SH-SY5Y (cell line): Measurements from ENCODE around the gene TSSK6.

Experiments used
- GATA2 ChIP-seq: IDR thresholded peaks from 2 replicates; pipeline ENCODE4 v1.6.1; 2011; ENCODE audit warnings: mild to moderate bottlenecking, low read depth, low read length
- GATA3 ChIP-seq: IDR thresholded peaks from 2 replicates; pipeline ENCODE4 v1.6.1; 2011; ENCODE audit warnings: low read depth, mild to moderate bottlenecking, low read length, moderate library complexity

Gene TSSK6

DNA sequence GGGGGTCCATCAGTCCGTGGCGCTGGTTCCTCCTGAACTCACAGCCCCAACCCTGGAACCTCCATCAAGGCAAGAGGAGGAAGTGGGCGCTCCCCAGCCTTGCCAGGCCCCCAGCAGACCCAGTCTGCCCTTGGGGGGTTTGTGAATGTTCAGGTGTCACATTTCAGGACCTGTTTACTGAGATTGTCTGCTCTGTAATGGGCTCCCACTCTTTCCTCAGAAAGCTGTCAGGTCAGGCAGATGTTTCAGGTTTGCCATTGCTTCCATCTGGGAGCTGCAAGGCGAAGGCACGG, 29.4 kb downstream of the TSSK6 start:
- TF ChIP-seq GATA2, result no peak
- TF ChIP-seq GATA3, result no peak

DNA sequence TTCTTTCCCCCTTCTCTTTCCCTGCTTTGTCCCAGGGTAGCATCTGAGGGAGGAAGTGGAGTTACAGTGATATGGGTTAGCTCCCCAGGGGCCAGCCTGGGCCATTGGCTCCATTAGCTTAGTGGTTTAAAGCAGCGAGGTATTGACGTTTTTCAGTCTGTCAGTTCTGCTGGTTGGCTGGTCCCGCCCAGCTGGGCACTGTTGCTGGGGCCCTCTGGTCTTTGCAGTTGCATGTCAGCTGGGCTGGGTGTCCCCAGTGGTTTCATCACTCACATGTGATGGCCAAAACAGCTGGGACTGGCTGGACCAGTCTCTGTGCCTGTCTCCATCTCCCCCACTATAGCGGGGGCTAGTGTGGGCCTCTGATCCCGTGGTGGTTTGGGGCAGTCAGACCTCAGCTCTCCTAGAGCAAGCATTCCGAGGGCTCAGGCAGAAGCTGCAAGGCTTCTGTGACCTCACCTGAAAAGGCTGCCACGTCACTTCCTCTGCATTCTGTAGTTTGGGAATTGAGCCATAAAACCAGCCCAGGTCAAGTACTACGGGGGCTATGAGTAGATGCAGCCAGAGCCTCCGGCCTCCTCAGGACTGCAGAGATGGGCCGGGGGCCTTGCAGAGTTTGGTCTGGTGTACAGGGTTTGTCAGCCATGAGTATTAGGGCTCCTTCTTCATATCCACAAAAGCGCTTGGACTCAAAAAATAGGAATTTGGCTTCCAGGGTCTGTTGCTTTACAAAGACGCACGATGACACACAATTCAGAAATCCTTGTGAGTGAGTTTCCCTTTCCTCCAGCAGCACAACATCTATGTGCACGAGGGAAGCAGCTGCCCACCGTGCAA, 30.0 kb downstream of the TSSK6 start:
- no peak for TF ChIP-seq GATA2
- no peak for TF ChIP-seq GATA3

DNA sequence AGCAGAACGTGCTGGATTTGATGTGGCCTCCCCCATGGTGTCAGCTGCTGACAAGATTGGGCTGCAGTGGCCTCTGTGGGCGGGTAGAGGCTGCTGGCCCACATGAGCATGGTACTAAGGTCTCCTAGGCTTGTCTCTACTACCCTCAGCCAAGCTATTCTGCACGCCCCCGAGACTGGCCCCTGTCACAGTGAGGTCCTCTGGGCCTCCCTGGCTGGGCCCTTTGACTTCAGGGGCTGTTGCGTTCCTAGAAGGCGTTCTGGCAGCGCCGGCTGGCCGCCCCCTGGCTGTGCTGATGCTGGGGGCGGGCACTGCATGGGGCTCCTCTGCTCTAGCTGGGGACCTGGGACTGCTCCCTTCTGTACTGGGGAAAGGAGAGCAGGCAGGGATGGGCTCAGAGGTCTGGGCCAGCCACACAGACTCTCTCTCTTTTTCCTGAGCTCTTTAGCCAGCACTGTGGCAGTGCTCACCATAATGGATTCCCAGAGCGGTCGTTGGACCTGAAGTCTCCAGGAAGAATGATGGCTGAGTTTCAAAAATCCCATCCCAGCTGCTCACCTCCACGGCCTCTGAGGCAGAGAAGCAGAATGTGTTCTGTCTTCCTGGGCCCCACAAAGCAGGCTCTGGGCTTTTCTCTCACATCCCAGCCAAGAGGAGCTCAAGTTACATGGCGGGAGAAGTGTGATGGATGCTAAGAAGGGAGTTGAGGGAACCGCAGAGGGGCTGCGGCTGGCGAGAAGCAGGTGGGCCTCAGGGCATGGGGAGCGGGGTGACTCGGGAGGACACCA, 32.3 kb downstream of the TSSK6 start:
- TF ChIP-seq GATA3, result no peak
- no peak for TF ChIP-seq GATA2

DNA sequence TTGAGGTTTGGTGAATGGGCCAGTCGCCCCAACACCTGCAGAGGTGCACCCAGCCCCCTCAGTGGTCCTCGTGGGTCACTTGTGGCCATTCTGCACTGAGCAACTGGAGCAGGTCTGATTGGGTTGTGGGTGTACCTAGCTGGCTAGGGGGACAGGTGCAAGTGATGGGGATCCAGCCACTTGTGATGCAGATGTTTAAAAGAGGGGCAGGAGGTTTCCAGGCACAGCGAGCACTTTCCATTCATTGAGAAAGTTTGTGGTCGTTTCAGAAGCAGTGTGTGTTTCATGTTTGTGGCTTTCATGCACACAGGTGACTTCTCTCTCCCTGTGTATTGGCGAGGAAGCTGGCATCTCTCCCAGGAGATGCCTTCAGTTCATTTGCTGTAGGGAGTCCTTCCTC, 34.7 kb downstream of the TSSK6 start:
- TF ChIP-seq GATA3 (no peak), GATA2 (no peak)

DNA sequence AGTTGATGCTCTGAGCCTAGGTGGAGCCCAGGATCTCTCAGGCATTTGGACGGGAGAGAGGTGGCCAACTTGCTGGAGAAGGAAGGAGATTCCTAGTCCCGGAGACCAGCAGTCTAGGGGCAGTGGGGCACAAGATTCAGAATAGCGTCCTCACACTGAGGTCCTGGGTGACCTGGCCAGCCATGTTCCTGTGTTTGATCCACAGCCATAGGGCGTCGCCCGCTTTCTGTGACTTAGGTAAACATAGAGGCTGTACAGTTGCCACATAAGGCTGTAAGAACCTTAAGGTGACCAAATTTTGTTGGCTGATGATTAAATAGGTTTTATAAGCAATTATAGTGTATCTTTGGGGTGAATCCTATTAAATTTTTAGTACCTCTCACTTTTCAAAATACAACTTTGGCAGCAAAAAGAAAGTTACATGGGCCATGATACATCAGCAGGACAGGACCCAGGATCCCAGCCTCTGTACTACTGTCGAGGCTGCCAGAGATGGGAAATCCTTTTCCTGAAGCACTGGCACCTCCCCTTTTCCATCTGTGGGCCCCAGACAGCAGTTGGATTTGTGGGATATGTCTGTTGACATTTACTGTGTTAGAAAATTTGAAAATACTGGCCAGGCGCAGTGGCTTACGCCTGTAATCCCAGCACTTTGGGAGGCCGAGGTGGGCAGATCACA, 37.5 kb downstream of the TSSK6 start:
- TF ChIP-seq GATA2, result no peak
- no peak for TF ChIP-seq GATA3

DNA sequence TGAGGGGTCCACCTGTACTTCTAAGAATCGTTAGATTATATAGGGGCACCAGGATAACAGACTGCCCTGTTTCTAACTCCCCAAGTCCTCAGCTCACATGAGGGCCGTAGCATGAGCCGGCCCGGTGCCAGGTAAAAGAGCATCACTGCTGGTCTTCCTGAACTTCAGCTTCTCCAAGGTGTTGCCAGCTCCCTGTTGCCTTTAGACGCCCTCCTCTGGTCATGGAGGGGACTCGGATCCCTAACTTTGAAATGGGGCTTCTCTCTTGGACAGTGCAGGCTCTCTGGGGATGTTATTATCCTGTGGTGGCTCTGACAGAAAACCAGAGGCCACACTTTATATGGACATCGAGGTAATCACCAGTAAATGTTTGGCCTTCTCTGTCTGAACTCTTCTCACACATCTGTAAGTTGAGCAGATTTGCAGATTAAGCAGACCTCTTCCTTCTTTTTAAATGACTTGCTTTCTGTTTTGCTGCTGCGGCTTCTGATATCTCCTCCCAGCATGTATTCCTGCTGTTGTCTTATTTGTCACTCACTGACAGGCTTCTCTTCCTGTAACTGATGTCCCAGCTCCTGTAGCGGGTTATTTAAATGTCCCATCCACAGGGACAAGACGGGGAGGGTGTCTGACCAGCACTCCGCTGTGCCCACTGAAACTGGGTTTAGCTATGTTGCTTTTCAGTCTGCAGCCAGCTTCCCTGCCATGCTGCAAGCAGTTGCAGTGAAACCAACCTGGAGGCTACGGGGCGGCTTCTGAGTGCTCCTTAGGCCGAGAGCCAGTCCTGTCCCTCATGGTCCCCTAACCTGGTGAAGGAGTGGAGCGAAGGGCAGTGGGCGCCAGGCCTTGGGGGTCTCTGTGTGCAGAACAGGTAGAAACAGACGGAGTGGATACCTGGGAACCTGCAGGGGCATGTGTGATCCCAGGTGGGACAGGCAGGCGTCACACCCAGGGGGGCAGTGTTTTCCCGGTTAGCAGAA, 39.2 kb downstream of the TSSK6 start:
- TF ChIP-seq GATA2, result no peak
- no peak for TF ChIP-seq GATA3

DNA sequence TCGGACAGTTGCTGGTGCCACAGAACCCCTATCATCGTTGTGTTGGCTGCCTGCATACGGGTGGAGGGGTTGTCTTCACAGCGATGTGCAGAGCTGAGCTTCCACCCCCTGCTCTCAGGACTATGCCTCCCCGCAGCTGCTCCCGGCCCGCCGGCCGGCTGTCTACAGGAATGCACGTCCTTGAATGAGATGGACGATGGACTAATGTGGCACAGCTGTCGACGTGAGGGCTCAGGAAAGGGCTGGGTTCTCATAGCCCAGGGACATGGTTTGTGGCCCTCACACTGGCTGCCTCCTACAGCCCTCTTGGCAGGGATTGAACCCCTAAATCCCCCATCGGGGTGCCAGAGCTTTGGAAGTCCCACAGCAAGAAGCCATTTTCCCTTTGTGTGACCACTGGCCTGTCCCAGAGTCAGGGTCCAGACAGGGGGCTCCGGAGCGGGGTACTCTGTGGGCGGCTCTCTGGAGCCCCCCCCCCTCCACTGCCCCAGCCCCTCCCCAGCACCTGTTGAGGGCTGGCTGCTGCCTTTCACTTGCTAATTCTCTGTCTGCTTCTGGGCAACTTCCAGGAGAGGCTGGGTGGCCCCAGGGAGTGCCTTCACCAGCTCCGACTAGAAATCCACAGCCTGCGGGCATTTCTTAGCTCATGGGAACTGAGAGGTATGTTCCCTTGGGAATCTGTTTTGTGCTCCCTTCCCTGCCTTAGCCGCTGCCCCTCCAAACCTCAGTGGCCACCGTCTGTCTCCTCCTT, 40.2 kb downstream of the TSSK6 start:
- TF ChIP-seq GATA2, result no peak

DNA sequence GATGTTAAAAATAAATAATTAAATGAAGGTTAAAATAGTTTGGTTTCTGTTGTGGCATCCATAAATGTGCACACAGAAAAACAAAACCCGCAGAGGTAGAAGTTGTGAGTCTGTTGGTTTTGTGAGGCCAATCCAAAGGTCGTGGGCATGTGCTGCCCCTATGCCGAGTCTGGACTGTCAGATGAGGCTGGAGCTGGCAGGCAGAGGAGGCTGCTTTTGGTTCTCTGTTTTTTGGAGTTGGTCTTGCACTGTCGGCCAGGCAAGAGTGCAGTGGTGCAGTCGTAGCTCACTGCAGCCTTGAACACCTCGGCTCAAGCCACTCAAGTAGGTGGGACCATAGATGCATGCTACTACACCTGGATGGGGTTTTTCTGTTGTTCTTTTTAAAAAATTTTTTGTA, 43.7 kb downstream of the TSSK6 start:
- no peak for TF ChIP-seq GATA2
- no peak for TF ChIP-seq GATA3

DNA sequence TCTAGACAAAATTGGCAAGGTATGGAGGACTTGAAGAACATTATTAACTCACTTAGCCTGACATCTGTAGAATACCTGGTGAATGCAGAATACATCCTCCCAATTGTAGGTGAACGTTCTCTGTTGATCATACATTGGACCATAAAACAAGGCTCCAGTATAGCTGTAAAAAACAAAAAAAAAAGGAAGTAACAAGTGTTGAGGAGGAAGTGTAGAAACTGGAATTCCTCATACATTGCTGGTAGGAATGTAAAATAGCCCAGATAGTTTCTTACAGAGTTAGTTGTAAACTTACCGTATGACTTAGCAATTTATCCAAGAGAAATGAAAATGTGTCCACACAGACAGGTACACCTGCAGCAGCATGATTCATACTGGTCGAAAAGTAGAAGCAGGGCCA, 44.8 kb downstream of the TSSK6 start:
- no peak for TF ChIP-seq GATA3
- no peak for TF ChIP-seq GATA2

DNA sequence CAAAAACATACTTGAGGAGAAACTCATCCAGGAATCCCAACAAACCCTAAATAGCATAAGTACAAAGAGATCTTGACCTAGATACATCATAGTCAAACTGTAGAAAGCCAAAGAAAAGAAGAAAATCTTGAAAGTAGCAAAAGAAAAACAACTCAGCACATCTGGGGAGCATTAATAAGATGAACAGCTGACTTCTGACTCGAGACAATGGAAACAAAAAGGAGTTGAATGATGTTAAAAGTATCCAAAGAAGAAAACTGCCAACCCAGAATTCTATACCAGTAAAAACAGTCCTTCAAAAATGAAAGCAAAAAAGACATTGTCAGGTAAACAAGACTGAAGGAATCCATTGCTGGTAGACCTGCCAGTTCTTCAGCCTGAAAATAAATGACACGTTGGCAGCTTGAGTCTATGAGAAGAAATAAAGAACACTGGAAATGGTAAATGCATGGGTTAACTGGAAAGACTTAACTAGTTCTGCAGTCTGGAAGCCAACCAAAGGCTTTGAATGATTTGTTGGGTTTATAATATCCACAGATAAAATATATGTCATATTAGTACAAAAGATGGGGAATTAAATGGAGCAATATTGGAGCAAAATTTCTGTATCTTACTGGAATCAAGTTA, 46.8 kb downstream of the TSSK6 start:
- TF ChIP-seq GATA2, result no peak
- TF ChIP-seq GATA3, result no peak

DNA sequence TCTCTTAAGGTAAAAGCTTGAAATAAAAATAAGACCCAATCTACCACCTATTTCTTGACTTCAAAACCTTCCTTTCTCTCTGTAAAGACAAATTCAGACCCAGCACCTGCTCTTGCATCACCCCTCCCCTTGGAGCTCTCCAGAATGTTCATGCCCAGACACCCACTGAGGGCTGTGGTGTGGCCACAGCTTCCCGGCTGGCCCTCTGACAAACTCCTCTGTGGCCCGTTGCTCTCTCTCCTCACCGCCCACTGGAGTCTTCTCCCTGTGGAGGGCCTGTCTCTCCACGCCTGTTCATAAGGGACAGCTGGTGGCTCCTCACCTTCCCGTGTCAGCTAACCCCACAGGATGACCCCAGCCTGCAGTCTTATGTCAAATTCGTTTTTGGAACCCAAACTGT, 49.1 kb downstream of the TSSK6 start:
- no peak for TF ChIP-seq GATA2
- no peak for TF ChIP-seq GATA3

DNA sequence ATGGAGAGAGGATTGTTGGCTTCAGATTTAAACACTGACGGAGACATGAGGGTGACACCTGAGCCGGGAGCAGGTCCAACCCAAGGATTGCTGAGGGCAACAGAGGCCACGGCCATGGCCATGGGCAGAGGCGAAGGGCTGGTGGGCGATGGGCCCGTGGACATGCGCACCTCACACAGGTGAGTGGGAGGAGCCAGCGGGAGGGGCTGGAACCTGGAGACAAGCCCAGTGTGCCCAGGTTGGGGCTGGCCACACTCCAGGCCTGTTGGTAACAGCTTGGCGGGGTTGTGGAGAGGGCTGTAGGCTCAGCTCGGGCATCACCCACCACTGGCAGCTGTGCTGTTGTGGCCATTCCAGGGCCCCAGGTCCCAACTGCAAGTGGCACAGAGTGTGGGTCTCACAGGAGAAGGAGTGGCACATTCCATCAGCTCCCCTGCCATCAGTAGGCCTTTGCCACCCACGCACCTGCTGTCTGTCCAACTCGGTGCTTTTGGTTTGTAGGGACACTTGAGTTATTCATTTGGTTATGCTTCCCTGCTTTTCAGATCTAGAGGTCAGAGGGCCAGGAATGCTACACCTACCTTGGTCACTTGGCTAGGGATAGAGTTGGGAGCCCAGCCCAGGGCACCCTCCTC, 49.8 kb downstream of the TSSK6 start:
- TF ChIP-seq GATA3, result no peak
- TF ChIP-seq GATA2, result no peak
